RWPE1 (cell line): ENCODE data around the gene TMEM185A.
"Not testable (repeated sequence)": the region's sequence is repeated elsewhere in the genome, so short reads cannot be mapped to it uniquely, and the experiment has no call there.

Experiments
- CTCF ChIA-PET: fragments of 350-600 bp; sonication (Branson Sonifier 250); formaldehyde crosslinking; extraction: SDS; loops from one replicate; lab custom pipeline; 2021; lab: Yijun Ruan, JAX
- POLR2A ChIA-PET: fragments of 400-600 bp; formaldehyde crosslinking; extraction: SDS; loops from one replicate; lab custom pipeline; 2020; ENCODE audit warnings: antibody characterized with exemption; ENCODE audit not compliant: low non-redundant PET; lab: Yijun Ruan, JAX
- DNase-seq: peaks from one replicate; pipeline ENCODE4 v3.0.0; 2012; ENCODE audit warnings: low spot score
- H3K27ac ChIP-seq: fragments of 450-650 bp; 2 replicates; pipeline ENCODE4 v1.5.1; 2017
- TF ChIP-seq, protein P1 (sequence below): fragments of 450-650 bp; conservative IDR thresholded peaks from 2 replicates; pipeline ENCODE4 v1.5.1; 2017; ENCODE audit warnings: low read depth, mild to moderate bottlenecking

The TMEM185A gene

DNA sequence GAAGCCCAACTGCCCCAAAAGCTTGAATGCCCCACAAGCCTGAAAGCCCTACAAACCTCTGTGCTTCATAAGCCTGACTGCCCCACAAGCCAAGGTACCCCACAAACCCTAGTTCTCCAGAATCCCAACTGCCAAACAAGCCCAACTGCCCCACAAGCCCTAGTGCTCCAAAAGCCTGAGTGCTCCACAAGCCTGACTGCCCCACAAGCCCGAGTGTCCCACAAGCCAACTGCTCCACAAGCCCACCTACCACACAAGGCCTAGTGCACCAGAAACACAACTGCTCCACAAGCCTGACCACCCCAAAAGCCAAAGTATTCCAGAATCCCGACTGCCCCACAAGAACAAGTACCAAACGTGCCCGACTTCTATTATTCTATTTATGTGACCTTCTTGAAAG, 68.2 kb downstream of the TMEM185A start:
- H3K27ac ChIP-seq: no peak overlapping the region
- TF ChIP-seq, protein P1, sequence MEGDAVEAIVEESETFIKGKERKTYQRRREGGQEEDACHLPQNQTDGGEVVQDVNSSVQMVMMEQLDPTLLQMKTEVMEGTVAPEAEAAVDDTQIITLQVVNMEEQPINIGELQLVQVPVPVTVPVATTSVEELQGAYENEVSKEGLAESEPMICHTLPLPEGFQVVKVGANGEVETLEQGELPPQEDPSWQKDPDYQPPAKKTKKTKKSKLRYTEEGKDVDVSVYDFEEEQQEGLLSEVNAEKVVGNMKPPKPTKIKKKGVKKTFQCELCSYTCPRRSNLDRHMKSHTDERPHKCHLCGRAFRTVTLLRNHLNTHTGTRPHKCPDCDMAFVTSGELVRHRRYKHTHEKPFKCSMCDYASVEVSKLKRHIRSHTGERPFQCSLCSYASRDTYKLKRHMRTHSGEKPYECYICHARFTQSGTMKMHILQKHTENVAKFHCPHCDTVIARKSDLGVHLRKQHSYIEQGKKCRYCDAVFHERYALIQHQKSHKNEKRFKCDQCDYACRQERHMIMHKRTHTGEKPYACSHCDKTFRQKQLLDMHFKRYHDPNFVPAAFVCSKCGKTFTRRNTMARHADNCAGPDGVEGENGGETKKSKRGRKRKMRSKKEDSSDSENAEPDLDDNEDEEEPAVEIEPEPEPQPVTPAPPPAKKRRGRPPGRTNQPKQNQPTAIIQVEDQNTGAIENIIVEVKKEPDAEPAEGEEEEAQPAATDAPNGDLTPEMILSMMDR: no peak
- ChIA-PET CTCF (no interaction called here), POLR2A (no interaction called here)
- DNase-seq: no peak

DNA sequence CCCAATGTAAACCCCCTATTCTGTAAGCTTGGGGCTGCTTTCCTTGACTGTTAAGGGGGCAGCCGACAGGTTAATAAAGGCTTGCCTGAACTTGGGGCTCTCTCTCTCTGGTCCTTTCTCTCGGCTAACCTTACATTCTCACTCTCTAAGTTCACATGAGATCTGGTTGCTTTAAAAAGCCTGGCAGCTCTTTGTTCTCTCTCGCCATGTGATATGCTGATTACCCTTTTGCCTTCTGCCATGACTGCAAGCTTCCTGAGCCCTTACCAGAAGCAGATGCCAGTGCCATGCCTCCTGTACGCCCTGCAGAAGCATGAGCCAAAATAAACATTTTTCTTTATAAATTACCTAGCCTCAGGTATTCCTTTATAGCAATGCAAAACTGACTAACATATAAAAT, 76.3 kb downstream of the TMEM185A start:
- CTCF ChIA-PET, H3K27ac ChIP-seq, DNase-seq, POLR2A ChIA-PET: not testable (repeated sequence)

DNA sequence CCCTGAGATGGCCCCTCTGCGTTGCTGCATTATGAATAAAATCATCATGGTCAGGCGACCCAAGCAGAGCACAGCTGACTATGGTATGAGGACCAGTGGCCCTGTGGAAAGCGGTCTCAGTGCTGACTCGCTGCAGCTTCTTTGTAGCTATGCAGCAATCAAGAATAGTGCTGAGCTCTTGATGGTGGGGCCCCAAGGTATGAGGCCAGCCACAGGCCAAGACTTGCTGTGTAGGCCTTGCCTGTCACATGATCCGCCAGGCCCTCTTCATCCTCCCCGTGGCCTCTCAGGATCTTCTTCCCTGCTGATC, 79.7 kb downstream of the TMEM185A start:
- CTCF ChIA-PET, POLR2A ChIA-PET, DNase-seq: not testable (repeated sequence)

GRCh38 chrX:149551245-149551938, 80.2 kb downstream of the TMEM185A start:
- CTCF ChIA-PET, POLR2A ChIA-PET, H3K27ac ChIP-seq, DNase-seq: not testable (repeated sequence)

More for the DNA sequence above, 79.7 kb downstream of the TMEM185A start:
- H3K27ac ChIP-seq: not testable (repeated sequence)

- H3K27ac ChIP-seq, POLR2A ChIA-PET, CTCF ChIA-PET, DNase-seq: not testable (repeated sequence)
Observed at GRCh38 chrX:149550454-149550853, 81.1 kb downstream of the TMEM185A start.

- DNase-seq, POLR2A ChIA-PET, CTCF ChIA-PET, H3K27ac ChIP-seq: not testable (repeated sequence)
Observed at GRCh38 chrX:149549701-149550100, 81.9 kb downstream of the TMEM185A start, which contains the start of gene HSFX3. Gene HSFX3, minus strand, starts transcription at chrX:149549924. Its CDS starts 72 bp downstream, at chrX:149549852.

GRCh38 chrX:149547782-149548181, 83.8 kb downstream of the TMEM185A start:
- CTCF ChIA-PET, H3K27ac ChIP-seq, POLR2A ChIA-PET, DNase-seq: not testable (repeated sequence)

- CTCF ChIA-PET, H3K27ac ChIP-seq, POLR2A ChIA-PET: not testable (repeated sequence)
Observed at GRCh38 chrX:149546962-149547361, 84.6 kb downstream of the TMEM185A start.

More at GRCh38 chrX:149546962-149547361, 84.6 kb downstream of the TMEM185A start:
- DNase-seq: not testable (repeated sequence)
